ENCODE measurements around the gene HELZ. TPM values are rescaled to one million over a fixed set of nuclear protein-coding genes. Genes with fewer than 3 reads are reported as not detected.

HELZ gene
- total and polyA plus RNA-seq, 4 donors, result 3.8 to 69.2 (median 25.7) TPM

GRCh38 chr17:67181825-67182224, 63.2 kb downstream of the HELZ start:
- peaks cover 0 to 9% (median 0%) of the 10 kb centered on the region in 4 donors for H3K36me3 ChIP-seq (ENCODE audit: control insufficient read depth in 4 of 4, insufficient read depth in 3 of 4, low read depth in 1 of 4, low read length in 3 of 4)
- H3K4me1 ChIP-seq (ENCODE audit: control insufficient read depth in 4 of 4, insufficient read depth in 4 of 4, low read length in 3 of 4), result peaks cover 1 to 32% (median 26%) of the 10 kb centered on the region in 4 donors
- no peaks in the 10 kb centered on the region for H3K27me3 ChIP-seq (ENCODE audit: control insufficient read depth in 4 of 4, insufficient read depth in 4 of 4, low read length in 3 of 4)
- 93% methylated on average over 3 of the region's 3 CpGs for WGBS
- no peak for TF ChIP-seq TAF1 (conservative IDR thresholded peaks at IDR 0.05)
- no peak for TF ChIP-seq RXRA (IDR thresholded peaks at IDR 0.05)
- no peak for TF ChIP-seq HNF4G (IDR thresholded peaks at IDR 0.05)
- no peak for DNase-seq (ENCODE audit: low spot score)
- no peak overlapping the region for H3K4me3 ChIP-seq (ENCODE audit: low read depth in 1 of 3, low read length in 3 of 3)
- H3K9ac ChIP-seq (ENCODE audit: low read depth in 1 of 2, low read length in 2 of 2), result no peak overlapping the region
- no peaks in the 10 kb centered on the region for H3K9me3 ChIP-seq (ENCODE audit: control insufficient read depth in 4 of 4, low read length in 3 of 4)
- H3K27ac ChIP-seq (ENCODE audit: low read depth in 1 of 2, low read length in 2 of 2), result no peak overlapping the region

- H3K9me3 ChIP-seq (ENCODE audit: control insufficient read depth in 4 of 4, low read length in 3 of 4), result no peaks in the 10 kb centered on the region
- H3K36me3 ChIP-seq (ENCODE audit: control insufficient read depth in 4 of 4, insufficient read depth in 3 of 4, low read depth in 1 of 4, low read length in 3 of 4), result peaks cover 0 to 6% (median 2%) of the 10 kb centered on the region in 4 donors
- no peak overlapping the region for H3K27ac ChIP-seq (ENCODE audit: low read depth in 1 of 2, low read length in 2 of 2)
- no peak overlapping the region for H3K9ac ChIP-seq (ENCODE audit: low read depth in 1 of 2, low read length in 2 of 2)
- DNase-seq (ENCODE audit: low spot score), result no peak
- no peak overlapping the region for H3K4me3 ChIP-seq (ENCODE audit: low read depth in 1 of 3, low read length in 3 of 3)
- no peaks in the 10 kb centered on the region for H3K27me3 ChIP-seq (ENCODE audit: control insufficient read depth in 4 of 4, insufficient read depth in 4 of 4, low read length in 3 of 4)
- TF ChIP-seq RXRA (IDR thresholded peaks at IDR 0.05), result no peak
- TF ChIP-seq HNF4G (IDR thresholded peaks at IDR 0.05), result no peak
- no peak for TF ChIP-seq SP1 (IDR thresholded peaks at IDR 0.05)
- TF ChIP-seq NR2F2 (IDR thresholded peaks at IDR 0.05), result no peak
- no peak for TF ChIP-seq TAF1 (conservative IDR thresholded peaks at IDR 0.05)
- no peak for TF ChIP-seq RAD21 (IDR thresholded peaks at IDR 0.05)
- no peak for TF ChIP-seq CTCF (IDR thresholded peaks at IDR 0.05; ENCODE audit: low read depth, low read length, missing input control)
- TF ChIP-seq GABPA (IDR thresholded peaks at IDR 0.05 in 1 of 2, conservative IDR thresholded peaks at IDR 0.05 in 1 of 2), result no peak
- TF ChIP-seq FOXA2 (IDR thresholded peaks at IDR 0.05), result no peak
- H3K4me1 ChIP-seq (ENCODE audit: control insufficient read depth in 4 of 4, insufficient read depth in 4 of 4, low read length in 3 of 4), result peaks cover 1 to 32% (median 26%) of the 10 kb centered on the region in 4 donors
- 91% methylated on average over 5 of the region's 5 CpGs for WGBS
Measured at GRCh38 chr17:67180275-67180674, 64.7 kb downstream of the HELZ start.

- peaks cover 0 to 10% (median 6%) of the 10 kb centered on the region in 4 donors for H3K36me3 ChIP-seq (ENCODE audit: control insufficient read depth in 4 of 4, insufficient read depth in 3 of 4, low read depth in 1 of 4, low read length in 3 of 4)
- H3K27ac ChIP-seq (ENCODE audit: low read depth in 1 of 2, low read length in 2 of 2), result peak overlapping the region; percentile 60 to 82
- no peaks in the 10 kb centered on the region for H3K27me3 ChIP-seq (ENCODE audit: control insufficient read depth in 4 of 4, insufficient read depth in 4 of 4, low read length in 3 of 4)
- H3K4me1 ChIP-seq (ENCODE audit: control insufficient read depth in 4 of 4, insufficient read depth in 4 of 4, low read length in 3 of 4), result peaks cover 0 to 28% (median 20%) of the 10 kb centered on the region in 4 donors
- WGBS, result 31% methylated on average over 4 of the region's 4 CpGs
- no peak overlapping the region for H3K4me3 ChIP-seq (ENCODE audit: low read depth in 1 of 3, low read length in 3 of 3)
- H3K9me3 ChIP-seq (ENCODE audit: control insufficient read depth in 4 of 4, low read length in 3 of 4), result no peaks in the 10 kb centered on the region
- DNase-seq (ENCODE audit: low spot score), result no peak
- peak overlapping the region in 1 of 2 donors; percentile 45 for H3K9ac ChIP-seq (ENCODE audit: low read depth in 1 of 2, low read length in 2 of 2)
- TF ChIP-seq JUND (IDR thresholded peaks at IDR 0.05) (peak in 1 of 2 donors; percentile 63), EGR1 (IDR thresholded peaks at IDR 0.05; ENCODE audit: low read depth in 2 of 2) (no peak), CTCF (IDR thresholded peaks at IDR 0.05; ENCODE audit: low read depth, low read length, missing input control) (no peak), NR2F2 (IDR thresholded peaks at IDR 0.05) (no peak), ATF3 (IDR thresholded peaks at IDR 0.05) (no peak), TAF1 (conservative IDR thresholded peaks at IDR 0.05) (no peak), SP1 (IDR thresholded peaks at IDR 0.05) (peak; percentile 60), REST (IDR thresholded peaks at IDR 0.05) (peak; percentile 47), MAX (IDR thresholded peaks at IDR 0.05) (no peak), RXRA (IDR thresholded peaks at IDR 0.05) (peak; percentile 62 to 76), GABPA (IDR thresholded peaks at IDR 0.05 in 1 of 2, conservative IDR thresholded peaks at IDR 0.05 in 1 of 2) (no peak), FOXA2 (IDR thresholded peaks at IDR 0.05) (peak; percentile 98), HNF4A (conservative IDR thresholded peaks at IDR 0.05) (peak; percentile 61 to 66), HNF4G (IDR thresholded peaks at IDR 0.05) (no peak), YY1 (IDR thresholded peaks at IDR 0.05) (peak; percentile 29), FOXA1 (IDR thresholded peaks at IDR 0.05) (peak; percentile 96), RAD21 (IDR thresholded peaks at IDR 0.05) (peak; percentile 26 to 41)
Measured at GRCh38 chr17:67178555-67178954, 66.4 kb downstream of the HELZ start.
